Suprapubic skin (tissue), 4 donors: ENCODE measurements around the gene TMEM9B. TPM values are rescaled to one million over a fixed set of nuclear protein-coding genes. Genes with fewer than 3 reads are reported as not detected.

Experiments used
- DNase-seq, 2 donors: peaks; one replicate each; pipeline ENCODE4 v3.0.0-alpha.2; 2019; ENCODE audit warnings: low spot score in 2 of 2
- H3K27ac ChIP-seq: fragments of 200-600 bp; sonication (generic); one replicate; pipeline ENCODE4 v1.5.1; 2019
- H3K27me3 ChIP-seq: fragments of 200-600 bp; sonication (generic); one replicate; pipeline ENCODE4 v1.5.1; 2019
- H3K36me3 ChIP-seq: fragments of 200-600 bp; sonication (generic); one replicate; pipeline ENCODE4 v1.5.1; 2019
- H3K4me1 ChIP-seq: fragments of 200-600 bp; sonication (generic); one replicate; pipeline ENCODE4 v1.5.1; 2019
- H3K4me3 ChIP-seq: fragments of 200-600 bp; sonication (generic); one replicate; pipeline ENCODE4 v1.5.1; 2019; ENCODE audit warnings: mild to moderate bottlenecking
- H3K9me3 ChIP-seq: fragments of 200-600 bp; sonication (generic); one replicate; pipeline ENCODE4 v1.5.1; 2019
- CTCF ChIP-seq, 2 donors: fragments of 200-600 bp in 1 of 2; fragments of 450-650 bp in 1 of 2; sonication (generic) in 1 of 2; IDR thresholded peaks; one replicate each; pipeline ENCODE4 v1.5.1; 2016 to 2019; ENCODE audit warnings: antibody characterized with exemption in 2 of 2, mild to moderate bottlenecking in 1 of 2, moderate library complexity in 1 of 2
- EP300 ChIP-seq: sonication (generic); formaldehyde crosslinking; IDR thresholded peaks from one replicate; pipeline ENCODE4 v1.6.1; 2017; ENCODE audit warnings: antibody characterized with exemption
- POLR2A ChIP-seq, 2 donors: fragments of 450-650 bp; IDR thresholded peaks; one replicate each; pipeline ENCODE4 v1.6.1; 2017; ENCODE audit warnings: antibody characterized with exemption in 2 of 2, mild to moderate bottlenecking in 2 of 2, moderate library complexity in 2 of 2
- POLR2AphosphoS5 ChIP-seq, 3 donors: sonication (generic); formaldehyde crosslinking; IDR thresholded peaks; one replicate each; pipeline ENCODE4 v1.6.1; 2017; ENCODE audit warnings: antibody characterized with exemption in 3 of 3
- WGBS: methylation state at CpG from one replicate; pipeline ENCODE4 v1.1.5; 2018; 5-methylcytosine and 5-hydroxymethylcytosine counted together
- total RNA-seq, 4 donors: library from RNA; depleted of rRNA; stranded (reverse); fragments of >200 nt; gene quantifications; one replicate each; pipeline ENCODE4 v1.1.0, GENCODE V29; 2016

Gene TMEM9B
- total RNA-seq, 4 donors from 2014 or later: 27.4 to 63.9 (median 45.5) TPM

GRCh38 chr11:8932564-8933180 is 31.6 kb downstream of the TMEM9B start, which contains the start of gene C11orf16:
TSS of gene C11orf16 (minus strand) at chr11:8932947. CDS start at chr11:8932308, 639 bp downstream.
- no peak within 1 kb of the TSS for H3K4me3 ChIP-seq
- H3K27me3 ChIP-seq: no peaks in the 10 kb centered on the region
- no peak within 1 kb of the TSS for H3K27ac ChIP-seq
- no peak for DNase-seq
- TF ChIP-seq POLR2A (IDR thresholded peaks at IDR 0.05): no peak
- TF ChIP-seq POLR2AphosphoS5 (IDR thresholded peaks at IDR 0.05): no peak
- no peaks in the 10 kb centered on the region for H3K4me1 ChIP-seq
- no peaks in the 10 kb centered on the region for H3K9me3 ChIP-seq
- WGBS: 87% methylated on average over 12 of the region's 12 CpGs
- no peaks in the 10 kb centered on the region for H3K36me3 ChIP-seq

- Histone ChIP-seq H3K4me3 (no peak overlapping the region), H3K4me1 (no peaks in the 10 kb centered on the region), H3K36me3 (no peaks in the 10 kb centered on the region), H3K27me3 (no peaks in the 10 kb centered on the region), H3K27ac (no peak overlapping the region), H3K9me3 (no peaks in the 10 kb centered on the region)
- TF ChIP-seq POLR2A (IDR thresholded peaks at IDR 0.05) (no peak), POLR2AphosphoS5 (IDR thresholded peaks at IDR 0.05) (no peak), CTCF (IDR thresholded peaks at IDR 0.05) (no peak), EP300 (no peak)
- 84% methylated on average over 10 of the region's 12 CpGs for WGBS
- DNase-seq: no peak
Observed at GRCh38 chr11:8930456-8931175, 33.6 kb downstream of the TMEM9B start.

- Histone ChIP-seq H3K36me3 (no peaks in the 10 kb centered on the region), H3K27me3 (no peaks in the 10 kb centered on the region), H3K9me3 (no peaks in the 10 kb centered on the region), H3K27ac (no peak overlapping the region), H3K4me3 (no peak overlapping the region), H3K4me1 (no peaks in the 10 kb centered on the region)
- DNase-seq: no peak
- 69% methylated on average over 9 of the region's 9 CpGs for WGBS
- TF ChIP-seq POLR2AphosphoS5 (IDR thresholded peaks at IDR 0.05) (no peak), CTCF (IDR thresholded peaks at IDR 0.05) (no peak), EP300 (no peak), POLR2A (IDR thresholded peaks at IDR 0.05) (no peak)
Observed at GRCh38 chr11:8928981-8929615, 35.1 kb downstream of the TMEM9B start.

- Histone ChIP-seq H3K36me3 (no peaks in the 10 kb centered on the region), H3K4me3 (no peak overlapping the region), H3K9me3 (no peaks in the 10 kb centered on the region), H3K4me1 (no peaks in the 10 kb centered on the region), H3K27ac (no peak overlapping the region), H3K27me3 (no peaks in the 10 kb centered on the region)
- TF ChIP-seq CTCF (IDR thresholded peaks at IDR 0.05) (no peak), POLR2A (IDR thresholded peaks at IDR 0.05) (no peak), POLR2AphosphoS5 (IDR thresholded peaks at IDR 0.05) (no peak), EP300 (no peak)
- DNase-seq: no peak
- WGBS: 69% methylated on average over 4 of the region's 4 CpGs
Observed at GRCh38 chr11:8928205-8928604, 36.0 kb downstream of the TMEM9B start.

GRCh38 chr11:8927233-8927632 is 37.0 kb downstream of the TMEM9B start:
- Histone ChIP-seq H3K27ac (no peak overlapping the region), H3K4me1 (no peaks in the 10 kb centered on the region), H3K36me3 (peaks cover 6% of the 10 kb centered on the region), H3K9me3 (no peaks in the 10 kb centered on the region), H3K27me3 (no peaks in the 10 kb centered on the region), H3K4me3 (no peak overlapping the region)
- TF ChIP-seq POLR2AphosphoS5 (IDR thresholded peaks at IDR 0.05) (no peak), POLR2A (IDR thresholded peaks at IDR 0.05) (no peak), CTCF (IDR thresholded peaks at IDR 0.05) (no peak)
- 90% methylated on average over 5 of the region's 5 CpGs for WGBS
- DNase-seq: no peak
